ENCODE data around the gene ITPRID1. TPM values are rescaled to one million over a fixed set of nuclear protein-coding genes. Genes with fewer than 3 reads are reported as not detected.

The ITPRID1 gene
- total and polyA plus RNA-seq, 9 donors, result 0.20 TPM; not detected in 8

GRCh38 chr7:31490796-31491314 lies 23.0 kb upstream of the ITPRID1 start:
- H3K36me3 ChIP-seq, result no peaks in the 10 kb centered on the region
- no peak for DNase-seq
- no peak overlapping the region for H3K27ac ChIP-seq
- no peak overlapping the region for H3K4me3 ChIP-seq
- intact Hi-C loops (cut with DNase I), result no loop called here
- no peaks in the 10 kb centered on the region for H3K9me3 ChIP-seq
- 16 to 32% (median 24%) methylated on average over 2 of the region's 2 CpGs for WGBS, 3 donors
- H3K27me3 ChIP-seq, result no peaks in the 10 kb centered on the region
- H3K4me1 ChIP-seq (ENCODE audit: insufficient read depth), result no peaks in the 10 kb centered on the region
- no peak for TF ChIP-seq CTCF (IDR thresholded peaks at IDR 0.05)
- no peak for TF ChIP-seq EP300 (IDR thresholded peaks at IDR 0.05)
- no peak for TF ChIP-seq POLR2A (IDR thresholded peaks at IDR 0.05)

GRCh38 chr7:31492086-31492485 lies 21.8 kb upstream of the ITPRID1 start:
- Histone ChIP-seq H3K9me3 (no peaks in the 10 kb centered on the region), H3K4me3 (no peak overlapping the region), H3K36me3 (no peaks in the 10 kb centered on the region), H3K4me1 (ENCODE audit: insufficient read depth) (no peaks in the 10 kb centered on the region), H3K27ac (no peak overlapping the region), H3K27me3 (no peaks in the 10 kb centered on the region)
- intact Hi-C loops (cut with DNase I), result no loop called here
- WGBS, 3 donors, result 62 to 86% (median 65%) methylated on average over 4 of the region's 4 CpGs
- TF ChIP-seq CTCF (IDR thresholded peaks at IDR 0.05) (no peak), EP300 (IDR thresholded peaks at IDR 0.05) (no peak), POLR2A (IDR thresholded peaks at IDR 0.05) (no peak)
- no peak for DNase-seq

GRCh38 chr7:31493714-31494181 lies 20.1 kb upstream of the ITPRID1 start:
- Histone ChIP-seq H3K4me3 (no peak overlapping the region), H3K27me3 (no peaks in the 10 kb centered on the region), H3K27ac (no peak overlapping the region), H3K36me3 (no peaks in the 10 kb centered on the region), H3K4me1 (ENCODE audit: insufficient read depth) (no peaks in the 10 kb centered on the region), H3K9me3 (no peaks in the 10 kb centered on the region)
- TF ChIP-seq POLR2A (IDR thresholded peaks at IDR 0.05) (no peak), EP300 (IDR thresholded peaks at IDR 0.05) (no peak), CTCF (IDR thresholded peaks at IDR 0.05) (no peak)
- 20 to 35% (median 30%) methylated on average over 3 of the region's 3 CpGs for WGBS, 3 donors
- no peak for DNase-seq
- intact Hi-C loops (cut with DNase I), result no loop called here

DNA sequence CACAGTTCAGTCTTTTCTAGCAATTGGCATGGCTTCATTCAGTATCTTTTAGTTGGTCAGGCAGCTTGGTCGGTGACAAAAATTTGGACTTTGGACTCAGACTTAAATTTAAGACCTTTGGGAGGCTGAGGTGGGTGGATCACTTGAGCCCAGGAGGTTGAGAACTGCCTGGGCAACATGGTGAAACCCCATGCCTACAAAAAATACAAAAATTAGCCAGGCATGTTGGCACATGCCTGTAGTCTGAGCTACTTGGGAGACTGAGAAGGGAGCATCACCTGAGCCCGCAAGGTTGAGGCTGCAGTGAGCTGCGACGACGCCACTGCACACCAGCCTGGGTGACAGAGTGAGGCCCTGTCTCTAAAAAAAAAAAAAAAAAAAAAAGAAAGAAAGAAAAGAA lies 19.5 kb upstream of the ITPRID1 start:
- no peaks in the 10 kb centered on the region for H3K27me3 ChIP-seq
- intact Hi-C loops (cut with DNase I), result no loop called here
- no peak overlapping the region for H3K27ac ChIP-seq
- no peak for TF ChIP-seq POLR2A (IDR thresholded peaks at IDR 0.05)
- no peak for TF ChIP-seq CTCF (IDR thresholded peaks at IDR 0.05)
- no peak for TF ChIP-seq EP300 (IDR thresholded peaks at IDR 0.05)
- no peaks in the 10 kb centered on the region for H3K36me3 ChIP-seq
- H3K4me3 ChIP-seq, result no peak overlapping the region
- 82 to 84% (median 83%) methylated on average over 5 of the region's 5 CpGs for WGBS, 3 donors
- no peaks in the 10 kb centered on the region for H3K9me3 ChIP-seq
- H3K4me1 ChIP-seq (ENCODE audit: insufficient read depth), result no peaks in the 10 kb centered on the region
- DNase-seq, result no peak

Data from ovary (tissue), 9 donors.